ENCODE results near the gene TM9SF3. TPM values are rescaled to one million over a fixed set of nuclear protein-coding genes. Genes with fewer than 3 reads are reported as not detected.

TM9SF3 gene
- total RNA-seq, 1 experiment from 2014 or later: 79.3 TPM

DNA sequence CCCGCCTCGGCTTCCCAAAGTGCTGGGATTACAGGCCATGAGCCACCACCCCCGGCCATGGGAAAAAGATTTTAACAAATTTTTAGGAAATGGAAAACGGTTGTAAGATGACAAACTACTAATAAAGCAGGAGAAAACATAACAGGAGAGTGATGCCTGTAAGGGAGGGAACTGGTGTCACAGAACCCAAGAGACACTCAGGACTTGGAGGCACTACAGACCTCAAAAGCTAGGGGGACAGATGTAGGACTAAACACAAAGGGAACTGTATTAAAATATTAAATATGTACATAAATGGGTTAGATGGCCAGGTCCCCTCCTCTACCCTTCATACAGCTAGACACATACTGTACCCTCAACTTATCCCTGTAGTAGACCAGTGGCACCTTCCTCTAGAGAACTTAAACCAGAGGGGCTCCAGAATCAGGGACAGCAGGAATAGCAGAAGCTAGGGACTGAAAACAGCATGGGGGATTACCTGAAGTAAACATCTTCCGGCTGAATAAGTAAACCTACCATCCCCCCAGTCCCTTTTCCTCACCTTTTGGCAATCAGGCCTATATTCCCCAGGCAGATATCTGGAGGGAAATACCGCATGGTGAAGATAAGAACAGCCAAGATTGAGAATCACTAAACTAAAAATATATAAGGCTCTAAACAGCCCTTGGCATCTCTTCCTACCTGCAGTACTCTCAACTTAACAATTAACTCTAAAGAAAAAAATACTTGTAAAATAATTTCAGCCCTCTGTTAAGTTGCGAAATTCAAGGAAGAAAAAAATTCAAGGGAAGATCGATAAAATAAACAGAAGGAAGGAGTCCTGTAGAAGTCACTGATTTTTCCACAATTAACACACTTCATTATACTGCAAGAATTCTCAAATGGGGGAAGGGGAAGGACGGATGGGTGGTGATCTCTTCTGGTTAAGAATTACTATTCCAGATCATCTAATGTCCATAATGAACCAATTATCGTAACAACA is 15.5 kb downstream of the TM9SF3 start:
- Histone ChIP-seq H3K36me3 (ENCODE audit: control insufficient read depth in 1 of 2, insufficient read depth in 2 of 2, low read length in 2 of 2) (peaks cover 4 to 6% of the 10 kb centered on the region in 2 experiments; a peak in 2 of 4 replicates), H3K4me3 (replicated peaks in 1 of 2; ENCODE audit: low read depth in 1 of 2, low read length in 2 of 2) (no peak overlapping the region), H3K9ac (ENCODE audit: low read length) (no peak overlapping the region), H3K9me2 (ENCODE audit: insufficient read depth) (no peaks in the 10 kb centered on the region), H2AFZ (ENCODE audit: low read depth, low read length, poor library complexity, severe bottlenecking) (no peak overlapping the region), H4K20me1 (ENCODE audit: insufficient read depth) (peaks cover 30% of the 10 kb centered on the region; the same call in 1 of the 2 replicates), H3K9me3 (ENCODE audit: control insufficient read depth in 1 of 2, insufficient read depth in 1 of 2, low read depth in 1 of 2, low read length in 2 of 2) (no peaks in the 10 kb centered on the region), H3K4me2 (ENCODE audit: low read length) (no peak overlapping the region), H3K79me2 (ENCODE audit: insufficient read depth, low read length) (peaks cover 99% of the 10 kb centered on the region), H3K27me3 (ENCODE audit: insufficient read depth, low read length) (no peaks in the 10 kb centered on the region), H3K27ac (ENCODE audit: low read depth, low read length) (no peak overlapping the region), H3K4me1 (ENCODE audit: control insufficient read depth in 1 of 2, insufficient read depth in 2 of 2, low read length in 2 of 2) (no peaks in the 10 kb centered on the region)
- DNase-seq (ENCODE audit: low read depth, low spot score) (no peak), ATAC-seq (no peak)
- intact Hi-C loops (cut with micrococcal nuclease): no loop called here
- no peak for TF ChIP-seq CEBPB (IDR thresholded peaks at IDR 0.05; ENCODE audit: low read depth)
- TF ChIP-seq, protein P1, sequence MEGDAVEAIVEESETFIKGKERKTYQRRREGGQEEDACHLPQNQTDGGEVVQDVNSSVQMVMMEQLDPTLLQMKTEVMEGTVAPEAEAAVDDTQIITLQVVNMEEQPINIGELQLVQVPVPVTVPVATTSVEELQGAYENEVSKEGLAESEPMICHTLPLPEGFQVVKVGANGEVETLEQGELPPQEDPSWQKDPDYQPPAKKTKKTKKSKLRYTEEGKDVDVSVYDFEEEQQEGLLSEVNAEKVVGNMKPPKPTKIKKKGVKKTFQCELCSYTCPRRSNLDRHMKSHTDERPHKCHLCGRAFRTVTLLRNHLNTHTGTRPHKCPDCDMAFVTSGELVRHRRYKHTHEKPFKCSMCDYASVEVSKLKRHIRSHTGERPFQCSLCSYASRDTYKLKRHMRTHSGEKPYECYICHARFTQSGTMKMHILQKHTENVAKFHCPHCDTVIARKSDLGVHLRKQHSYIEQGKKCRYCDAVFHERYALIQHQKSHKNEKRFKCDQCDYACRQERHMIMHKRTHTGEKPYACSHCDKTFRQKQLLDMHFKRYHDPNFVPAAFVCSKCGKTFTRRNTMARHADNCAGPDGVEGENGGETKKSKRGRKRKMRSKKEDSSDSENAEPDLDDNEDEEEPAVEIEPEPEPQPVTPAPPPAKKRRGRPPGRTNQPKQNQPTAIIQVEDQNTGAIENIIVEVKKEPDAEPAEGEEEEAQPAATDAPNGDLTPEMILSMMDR (IDR thresholded peaks at IDR 0.05 in 2 of 3, conservative IDR thresholded peaks at IDR 0.05 in 1 of 3; ENCODE audit: borderline replicate concordance in 1 of 3, insufficient read depth in 1 of 3, low read depth in 2 of 3, low read length in 2 of 3): no peak
- TF ChIP-seq, protein P2, sequence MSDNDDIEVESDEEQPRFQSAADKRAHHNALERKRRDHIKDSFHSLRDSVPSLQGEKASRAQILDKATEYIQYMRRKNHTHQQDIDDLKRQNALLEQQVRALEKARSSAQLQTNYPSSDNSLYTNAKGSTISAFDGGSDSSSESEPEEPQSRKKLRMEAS (IDR thresholded peaks at IDR 0.05): no peak
- TF ChIP-seq, protein P3, sequence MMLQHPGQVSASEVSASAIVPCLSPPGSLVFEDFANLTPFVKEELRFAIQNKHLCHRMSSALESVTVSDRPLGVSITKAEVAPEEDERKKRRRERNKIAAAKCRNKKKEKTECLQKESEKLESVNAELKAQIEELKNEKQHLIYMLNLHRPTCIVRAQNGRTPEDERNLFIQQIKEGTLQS (IDR thresholded peaks at IDR 0.05): no peak
- TF ChIP-seq CBX3 (IDR thresholded peaks at IDR 0.05; ENCODE audit: low read depth): no peak
- no peak for TF ChIP-seq SRF (IDR thresholded peaks at IDR 0.05; ENCODE audit: low read depth)
- no peak for TF ChIP-seq EZH2phosphoT487 (IDR thresholded peaks at IDR 0.05; ENCODE audit: borderline replicate concordance)
- TF ChIP-seq, protein P4, sequence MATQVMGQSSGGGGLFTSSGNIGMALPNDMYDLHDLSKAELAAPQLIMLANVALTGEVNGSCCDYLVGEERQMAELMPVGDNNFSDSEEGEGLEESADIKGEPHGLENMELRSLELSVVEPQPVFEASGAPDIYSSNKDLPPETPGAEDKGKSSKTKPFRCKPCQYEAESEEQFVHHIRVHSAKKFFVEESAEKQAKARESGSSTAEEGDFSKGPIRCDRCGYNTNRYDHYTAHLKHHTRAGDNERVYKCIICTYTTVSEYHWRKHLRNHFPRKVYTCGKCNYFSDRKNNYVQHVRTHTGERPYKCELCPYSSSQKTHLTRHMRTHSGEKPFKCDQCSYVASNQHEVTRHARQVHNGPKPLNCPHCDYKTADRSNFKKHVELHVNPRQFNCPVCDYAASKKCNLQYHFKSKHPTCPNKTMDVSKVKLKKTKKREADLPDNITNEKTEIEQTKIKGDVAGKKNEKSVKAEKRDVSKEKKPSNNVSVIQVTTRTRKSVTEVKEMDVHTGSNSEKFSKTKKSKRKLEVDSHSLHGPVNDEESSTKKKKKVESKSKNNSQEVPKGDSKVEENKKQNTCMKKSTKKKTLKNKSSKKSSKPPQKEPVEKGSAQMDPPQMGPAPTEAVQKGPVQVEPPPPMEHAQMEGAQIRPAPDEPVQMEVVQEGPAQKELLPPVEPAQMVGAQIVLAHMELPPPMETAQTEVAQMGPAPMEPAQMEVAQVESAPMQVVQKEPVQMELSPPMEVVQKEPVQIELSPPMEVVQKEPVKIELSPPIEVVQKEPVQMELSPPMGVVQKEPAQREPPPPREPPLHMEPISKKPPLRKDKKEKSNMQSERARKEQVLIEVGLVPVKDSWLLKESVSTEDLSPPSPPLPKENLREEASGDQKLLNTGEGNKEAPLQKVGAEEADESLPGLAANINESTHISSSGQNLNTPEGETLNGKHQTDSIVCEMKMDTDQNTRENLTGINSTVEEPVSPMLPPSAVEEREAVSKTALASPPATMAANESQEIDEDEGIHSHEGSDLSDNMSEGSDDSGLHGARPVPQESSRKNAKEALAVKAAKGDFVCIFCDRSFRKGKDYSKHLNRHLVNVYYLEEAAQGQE (IDR thresholded peaks at IDR 0.05; ENCODE audit: low read depth): no peak
- no peak for TF ChIP-seq POLR2A (IDR thresholded peaks at IDR 0.05; ENCODE audit: borderline replicate concordance, extremely low read depth, insufficient read depth, insufficient read length)
- no peak for TF ChIP-seq ZFX (IDR thresholded peaks at IDR 0.05)
- TF ChIP-seq RAD21 (IDR thresholded peaks at IDR 0.05; ENCODE audit: low read depth): no peak
- TF ChIP-seq, protein P5, sequence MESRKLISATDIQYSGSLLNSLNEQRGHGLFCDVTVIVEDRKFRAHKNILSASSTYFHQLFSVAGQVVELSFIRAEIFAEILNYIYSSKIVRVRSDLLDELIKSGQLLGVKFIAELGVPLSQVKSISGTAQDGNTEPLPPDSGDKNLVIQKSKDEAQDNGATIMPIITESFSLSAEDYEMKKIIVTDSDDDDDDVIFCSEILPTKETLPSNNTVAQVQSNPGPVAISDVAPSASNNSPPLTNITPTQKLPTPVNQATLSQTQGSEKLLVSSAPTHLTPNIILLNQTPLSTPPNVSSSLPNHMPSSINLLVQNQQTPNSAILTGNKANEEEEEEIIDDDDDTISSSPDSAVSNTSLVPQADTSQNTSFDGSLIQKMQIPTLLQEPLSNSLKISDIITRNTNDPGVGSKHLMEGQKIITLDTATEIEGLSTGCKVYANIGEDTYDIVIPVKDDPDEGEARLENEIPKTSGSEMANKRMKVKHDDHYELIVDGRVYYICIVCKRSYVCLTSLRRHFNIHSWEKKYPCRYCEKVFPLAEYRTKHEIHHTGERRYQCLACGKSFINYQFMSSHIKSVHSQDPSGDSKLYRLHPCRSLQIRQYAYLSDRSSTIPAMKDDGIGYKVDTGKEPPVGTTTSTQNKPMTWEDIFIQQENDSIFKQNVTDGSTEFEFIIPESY (IDR thresholded peaks at IDR 0.05; ENCODE audit: extremely low read depth, insufficient replicate concordance, low read length): no peak
- TF ChIP-seq POLR2AphosphoS5 (IDR thresholded peaks at IDR 0.05; ENCODE audit: low read depth, low read length): no peak
- no peak for TF ChIP-seq SP1 (IDR thresholded peaks at IDR 0.05; ENCODE audit: low read depth)
- TF ChIP-seq YY1 (IDR thresholded peaks at IDR 0.05; ENCODE audit: extremely low read depth, insufficient replicate concordance, low read depth, low read length): no peak
- no peak for TF ChIP-seq SIN3A (IDR thresholded peaks at IDR 0.05; ENCODE audit: low read depth)
- BruUV-seq (replicated peaks): no TSS peak
- RAD21 ChIA-PET (ENCODE audit: low non-redundant PET in 1 of 2, low total read pairs in 2 of 2, uncharacterized antibody in 2 of 2, unreplicated experiment in 2 of 2): no interaction called here
- POLR2A ChIA-PET: no interaction called here
- CTCF ChIA-PET: no interaction called here

All from HCT116 (cell line).